GM21526 (cell line): ENCODE measurements around the gene EDEM3.

ENCODE experiments used
- ATAC-seq: cut with Tn5 transposase; IDR thresholded peaks from one replicate; pipeline ENCODE4 v1.9.1; 2021; ENCODE audit warnings: moderate library complexity; ENCODE audit not compliant: unreplicated experiment, low FRiP score

Gene EDEM3

DNA sequence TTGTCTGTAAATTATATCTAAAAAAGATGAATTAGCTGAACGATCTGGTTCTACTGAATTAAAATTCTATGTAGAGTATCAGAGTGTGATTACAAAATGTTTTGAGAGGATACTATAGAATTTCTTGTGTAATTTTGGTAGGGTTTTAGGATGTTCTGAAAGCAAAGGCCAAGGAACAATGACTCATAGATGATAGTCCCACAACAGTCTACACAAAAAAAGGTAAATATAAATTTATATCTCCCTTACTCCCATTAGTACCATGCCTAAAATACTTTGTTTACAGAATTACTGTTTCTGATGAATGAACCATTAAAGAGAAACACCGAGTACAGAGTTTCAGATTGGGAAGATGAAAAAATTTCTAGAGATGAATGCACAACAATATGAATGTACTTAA, 9.5 kb downstream of the EDEM3 start:
- no peak for ATAC-seq

DNA sequence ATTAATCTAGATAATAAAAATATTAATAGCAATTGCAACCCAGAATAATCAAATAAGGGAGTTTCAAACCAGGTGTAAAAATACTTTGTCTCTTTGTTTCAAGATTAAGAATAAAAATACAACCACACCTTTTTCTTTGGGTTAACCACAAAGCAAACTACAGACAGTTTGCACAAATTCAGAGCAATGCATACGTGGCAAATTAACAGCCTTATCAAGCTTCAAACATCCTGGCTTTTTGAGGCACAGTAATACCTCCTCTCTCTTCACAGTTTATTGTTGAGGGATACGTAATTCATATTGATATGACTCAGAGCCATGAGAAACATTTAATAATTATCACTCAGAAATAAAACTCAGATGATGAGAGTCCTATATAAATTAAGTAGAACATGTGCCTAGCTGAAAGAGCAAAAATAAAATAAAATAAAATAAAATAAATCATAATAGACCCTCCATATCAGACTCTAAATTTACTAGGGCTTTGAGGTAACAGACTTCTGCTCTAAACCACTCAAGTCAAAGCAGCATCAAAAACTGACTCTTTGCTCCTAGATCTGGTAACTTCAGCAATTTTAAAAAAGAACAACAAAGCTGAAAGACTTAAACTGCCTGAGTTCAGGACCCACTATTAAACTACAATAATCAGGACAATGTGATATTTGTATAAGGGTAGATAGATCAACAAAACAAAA, 11.4 kb downstream of the EDEM3 start:
- no peak for ATAC-seq

DNA sequence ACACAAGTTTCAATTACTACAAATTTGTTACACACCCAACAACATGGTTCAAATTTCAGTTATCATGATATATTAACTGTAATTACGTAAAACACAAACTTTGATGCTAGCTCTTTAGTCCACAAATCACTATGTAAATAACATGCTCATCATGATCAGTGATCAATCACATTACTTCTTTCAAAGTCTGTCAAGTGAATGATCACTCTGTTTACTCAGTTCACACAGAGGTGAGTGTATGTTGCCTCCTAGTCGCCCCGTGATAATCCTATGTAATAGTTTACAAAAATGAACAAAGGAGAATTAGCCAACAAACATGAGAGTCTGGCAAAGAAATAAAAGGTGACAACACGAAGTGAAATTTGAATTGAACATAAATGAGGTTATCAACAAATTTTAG, 14.3 kb downstream of the EDEM3 start:
- ATAC-seq: no peak

DNA sequence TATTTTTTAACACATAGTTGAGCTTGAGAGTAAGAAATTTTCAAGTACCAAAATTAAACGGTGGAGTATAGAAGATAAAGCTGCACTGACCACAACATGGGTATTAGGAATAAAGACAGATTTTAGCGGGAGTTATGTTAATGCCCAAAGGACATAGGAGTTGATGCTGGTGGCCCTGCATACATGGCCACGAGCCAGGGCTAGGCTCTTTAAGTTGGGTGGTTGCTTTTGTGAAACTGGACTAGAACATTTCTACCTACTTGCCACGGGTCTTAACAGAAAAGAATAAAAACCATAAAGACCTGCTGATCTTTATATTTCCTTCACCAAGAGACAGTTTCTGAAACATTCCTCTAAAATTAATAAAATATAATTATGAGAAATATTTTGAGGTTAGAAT, 14.9 kb downstream of the EDEM3 start:
- no peak for ATAC-seq

DNA sequence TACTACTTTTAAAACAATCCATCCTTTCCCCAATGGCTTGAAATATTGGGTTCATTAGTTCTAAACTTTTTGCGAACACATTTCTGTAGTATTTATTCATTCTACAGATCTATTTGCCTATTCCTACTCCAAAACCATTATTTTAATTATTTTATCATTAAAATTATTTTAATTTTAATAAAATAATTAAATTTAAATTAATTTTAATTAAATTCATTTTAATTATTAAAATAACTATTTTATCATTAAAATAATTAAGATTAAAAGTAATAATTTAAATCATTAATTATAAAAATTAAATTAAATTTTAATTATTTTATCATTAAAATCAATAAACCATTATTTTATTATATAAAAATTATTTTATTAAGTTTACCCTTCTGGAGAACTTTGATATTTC, 15.6 kb downstream of the EDEM3 start:
- no peak for ATAC-seq

DNA sequence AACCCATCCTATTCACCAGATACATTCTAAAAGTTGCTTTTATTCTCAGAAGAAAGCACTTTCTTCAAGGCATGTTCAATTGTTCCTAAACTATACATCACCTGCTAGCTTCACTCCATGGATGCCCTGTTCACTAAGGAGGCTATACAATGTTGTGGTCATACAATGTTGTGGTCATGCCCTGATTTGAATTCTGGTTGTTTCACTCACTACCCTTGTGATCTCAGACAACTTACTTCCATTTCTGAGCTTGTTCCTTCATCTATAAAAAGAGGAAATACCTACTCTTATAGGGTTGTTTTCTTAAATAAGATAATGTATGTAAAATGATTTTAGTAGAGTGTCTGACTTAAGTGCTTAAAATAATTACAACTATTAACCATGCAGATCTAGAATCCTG, 19.7 kb downstream of the EDEM3 start:
- peak; percentile 72 for ATAC-seq

DNA sequence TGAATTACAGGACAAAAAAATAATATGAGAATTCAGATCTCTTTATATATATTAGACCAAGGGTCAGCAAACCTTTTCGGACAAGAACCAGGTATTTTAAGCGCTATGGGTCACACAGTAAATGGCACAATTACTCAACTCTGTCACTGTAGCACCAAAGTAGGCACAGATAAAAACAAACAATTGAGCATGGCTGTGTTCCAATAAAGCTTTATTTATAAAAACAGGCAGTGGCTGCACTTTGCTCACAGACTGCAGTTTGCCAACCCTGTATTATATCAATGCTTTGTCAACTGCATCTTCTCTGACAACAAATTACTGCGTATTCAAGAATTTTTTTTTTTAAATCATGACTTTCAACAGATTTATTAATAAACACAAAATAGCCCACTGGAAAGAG, 29.8 kb downstream of the EDEM3 start:
- ATAC-seq: no peak

DNA sequence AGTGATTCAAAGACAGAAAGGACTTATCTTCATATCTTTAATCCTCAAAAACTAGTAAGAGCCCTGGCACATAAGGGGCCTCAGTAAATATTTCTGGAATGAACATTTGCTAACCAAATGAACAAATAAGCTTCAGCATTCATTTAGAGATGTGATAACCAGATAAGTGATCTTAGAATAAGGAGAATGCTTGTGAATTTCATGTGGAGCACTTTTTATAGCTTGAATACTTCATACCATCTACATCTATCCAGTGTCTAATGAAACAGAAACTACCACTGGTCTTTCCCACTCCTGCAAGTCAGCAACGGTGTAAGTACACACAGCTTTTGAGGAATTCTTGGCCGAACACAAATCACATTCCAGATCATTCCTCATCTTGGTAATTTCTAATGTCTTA, 38.5 kb downstream of the EDEM3 start:
- ATAC-seq: no peak

DNA sequence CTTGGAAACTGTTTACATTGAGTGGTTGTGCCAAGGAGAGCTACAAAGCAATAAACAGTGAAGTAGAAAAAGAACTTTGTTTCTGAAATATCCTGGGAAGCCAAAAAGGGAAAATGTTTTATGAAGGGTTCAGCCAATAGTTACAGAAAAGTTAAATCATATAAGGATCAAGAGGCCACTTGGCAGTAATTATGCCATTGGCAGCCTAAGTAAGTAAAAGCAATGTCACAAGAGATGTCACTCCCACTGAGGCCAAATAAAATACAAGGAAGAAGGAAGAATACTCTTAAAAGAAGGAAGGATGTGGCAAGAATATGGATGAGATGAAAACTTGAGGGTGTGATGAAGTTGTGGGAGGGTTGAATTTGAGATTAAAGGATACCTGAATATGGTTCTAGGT, 45.2 kb downstream of the EDEM3 start:
- ATAC-seq: no peak

DNA sequence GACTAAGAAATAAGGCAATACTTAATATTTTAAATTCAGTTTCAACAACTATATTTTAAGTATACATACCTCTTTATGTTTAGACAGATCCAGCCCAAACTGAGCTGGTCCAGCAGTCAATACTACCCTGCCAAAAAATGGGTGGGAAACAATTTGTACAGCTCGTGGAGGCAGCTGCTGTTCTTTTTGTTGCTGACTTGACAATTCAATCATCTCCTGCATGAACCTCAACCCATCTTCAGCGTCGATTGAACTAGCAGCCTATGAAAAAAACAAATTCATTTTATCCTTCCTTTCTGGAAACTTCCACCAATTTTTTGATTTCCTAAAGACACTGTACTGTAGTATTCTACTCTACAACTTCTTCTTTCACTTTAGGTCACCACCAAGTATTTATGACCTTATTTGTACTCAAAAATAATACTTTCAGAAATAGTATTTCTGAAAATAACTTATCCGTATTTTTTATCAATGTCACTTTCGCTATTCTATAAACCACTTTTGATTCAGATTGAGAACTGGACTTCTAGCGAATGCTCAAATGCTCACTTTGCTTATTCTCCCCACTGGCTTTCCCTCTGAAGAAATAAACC, 46.5 kb downstream of the EDEM3 start:
- ATAC-seq: no peak

DNA sequence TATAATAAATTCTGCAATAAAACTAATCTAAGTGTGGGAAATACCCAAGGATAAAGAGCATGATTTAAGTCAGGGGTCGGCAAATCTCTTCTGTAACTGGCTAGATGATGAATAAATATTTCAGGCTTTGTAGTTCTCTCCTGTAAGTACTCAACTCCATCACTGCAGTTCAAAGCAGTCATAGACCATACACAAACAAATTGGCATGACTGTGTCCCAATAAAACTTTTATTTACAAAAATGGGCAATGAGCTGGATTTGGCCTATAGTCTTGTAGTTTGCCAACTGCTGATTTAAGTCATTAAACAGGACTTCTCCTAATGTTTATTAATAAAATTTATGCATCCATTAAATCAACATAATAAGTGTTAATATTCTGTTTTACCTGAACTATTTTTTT, 49.4 kb downstream of the EDEM3 start:
- no peak for ATAC-seq

DNA sequence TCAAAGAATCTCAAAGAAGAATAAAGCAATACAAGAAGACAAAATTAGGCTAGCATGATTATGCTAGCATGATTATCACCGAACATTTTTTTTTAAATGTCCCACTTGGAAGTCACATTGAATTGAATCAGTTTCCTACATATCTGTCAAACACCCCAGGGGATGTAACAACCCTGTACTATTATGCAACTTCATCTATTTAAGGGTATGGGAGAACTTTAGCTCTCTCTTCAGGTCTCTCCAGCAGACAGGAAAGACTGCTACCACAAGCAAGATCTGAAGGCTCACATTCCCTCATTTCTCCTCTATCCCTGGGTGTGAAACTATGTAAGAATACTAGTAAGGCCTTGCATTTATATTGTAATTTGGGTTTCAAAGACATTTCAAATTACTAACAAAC, 52.8 kb downstream of the EDEM3 start:
- no peak for ATAC-seq

DNA sequence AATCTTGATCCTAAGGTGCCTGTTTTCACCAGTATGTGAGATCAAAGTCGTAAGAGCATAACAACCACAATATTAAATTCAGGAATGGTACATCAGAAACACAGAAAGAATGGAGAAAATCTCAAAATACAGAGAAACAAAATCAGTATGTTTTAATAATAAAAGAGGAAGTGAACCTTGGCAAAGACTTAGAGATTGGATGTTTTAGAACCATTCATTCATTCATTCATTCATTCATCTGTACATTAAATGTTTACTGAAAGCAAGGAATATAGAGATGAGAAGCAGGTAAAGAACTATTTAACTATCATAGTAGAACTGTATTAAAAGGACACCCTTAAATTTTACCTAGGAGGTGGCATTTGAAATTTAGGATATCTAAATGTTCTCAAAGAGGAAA, 55.7 kb downstream of the EDEM3 start:
- ATAC-seq: no peak

DNA sequence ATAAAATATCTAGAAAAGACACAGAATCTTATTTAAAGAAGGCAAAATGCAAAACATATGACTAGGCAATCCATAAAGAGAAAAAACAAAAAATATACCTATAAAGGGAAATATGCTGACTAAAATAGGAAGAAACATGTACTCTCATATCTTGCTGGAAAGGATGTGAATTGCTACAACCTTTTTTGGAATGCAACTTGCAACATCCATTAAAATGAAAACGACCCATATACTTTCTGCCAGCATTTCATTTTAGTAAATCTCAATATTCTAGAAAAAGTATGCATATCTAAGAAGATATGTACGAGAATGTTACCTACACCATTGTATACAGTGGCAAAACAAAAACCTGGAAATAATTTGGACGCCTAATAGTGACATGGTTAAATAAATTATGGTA, 56.6 kb downstream of the EDEM3 start:
- ATAC-seq: no peak

DNA sequence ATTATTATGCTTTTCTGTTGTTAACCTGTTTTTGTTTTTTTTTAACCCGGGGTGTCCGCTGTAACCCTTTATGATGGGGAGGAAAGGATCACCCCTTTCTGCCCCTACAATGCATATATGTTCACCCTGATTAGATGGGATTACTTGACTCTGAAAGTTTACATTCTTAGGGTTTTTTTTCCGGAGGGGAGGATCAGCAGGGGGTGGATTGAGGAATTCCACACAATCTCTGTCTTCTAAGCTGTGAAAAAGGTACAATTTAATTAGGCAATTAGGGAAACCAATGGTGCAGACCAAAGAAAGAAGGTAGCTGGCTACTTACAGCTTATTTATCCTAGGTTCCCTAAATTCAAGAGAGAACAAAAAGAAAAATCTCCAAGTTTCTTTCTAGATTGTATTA, 58.3 kb downstream of the EDEM3 start:
- ATAC-seq: no peak

DNA sequence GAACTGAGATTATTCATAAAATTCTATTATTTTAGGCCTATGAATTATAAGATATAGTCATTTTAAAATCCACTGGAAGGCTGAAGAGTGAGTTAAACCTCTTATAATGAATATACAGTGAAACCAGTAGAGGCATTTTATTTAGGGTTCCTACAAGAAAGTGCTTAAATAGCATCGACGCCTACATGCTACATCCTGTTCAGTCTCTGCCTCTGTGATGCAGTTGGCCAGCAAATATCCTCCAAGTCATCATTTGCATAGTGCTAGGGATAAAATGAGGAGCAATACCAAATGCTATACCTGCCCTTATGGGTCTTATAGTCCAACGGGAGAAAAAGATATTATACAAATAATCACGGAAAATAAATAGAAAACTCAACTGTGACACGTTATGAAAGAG, 59.6 kb downstream of the EDEM3 start:
- ATAC-seq: no peak

DNA sequence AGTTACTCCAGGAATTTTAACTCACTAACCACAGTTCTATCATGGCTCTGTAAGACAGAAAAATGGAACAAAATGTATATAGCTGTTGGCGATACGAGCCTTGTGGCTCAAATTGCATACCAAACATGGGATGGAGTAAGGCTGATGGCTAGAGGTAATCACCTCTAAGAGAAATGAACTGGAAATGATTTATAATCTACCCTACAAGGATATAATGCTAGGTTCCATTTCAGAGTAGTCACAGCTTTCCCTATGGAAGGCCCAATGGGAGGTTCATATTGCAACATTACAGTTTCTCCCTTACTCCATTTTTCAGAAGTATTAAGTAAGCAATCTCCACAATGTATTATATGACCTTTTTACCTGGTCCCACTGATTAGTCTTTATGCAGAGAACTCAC, 61.6 kb downstream of the EDEM3 start:
- ATAC-seq: no peak

DNA sequence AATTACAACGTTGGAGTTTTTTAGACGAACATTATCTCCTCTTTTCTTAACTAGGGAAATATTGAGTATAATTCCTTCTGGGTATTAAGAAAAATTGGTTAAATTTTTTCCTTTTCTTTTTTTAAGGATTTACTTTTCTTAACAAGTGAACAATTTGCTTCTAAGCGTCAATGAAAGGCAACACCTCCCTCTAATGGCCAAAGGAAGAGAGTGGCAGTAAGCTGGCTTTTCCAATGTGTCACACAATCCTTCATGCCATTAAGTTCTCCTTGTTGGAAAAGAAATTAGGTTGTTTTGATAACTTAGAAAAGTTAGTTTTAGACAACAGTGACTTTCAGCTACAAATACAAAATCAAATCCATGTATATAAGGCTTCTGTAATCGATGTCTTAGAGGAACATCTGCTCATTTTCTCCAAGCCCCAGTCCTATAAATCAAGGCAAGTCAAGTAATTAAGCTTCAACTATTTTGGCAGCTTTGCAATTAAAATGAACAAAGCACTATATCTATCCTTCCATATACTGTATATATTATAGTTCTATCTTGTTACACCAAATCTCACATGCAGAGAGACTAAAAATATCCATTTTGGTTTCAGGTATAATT, 62.8 kb downstream of the EDEM3 start:
- ATAC-seq: no peak

DNA sequence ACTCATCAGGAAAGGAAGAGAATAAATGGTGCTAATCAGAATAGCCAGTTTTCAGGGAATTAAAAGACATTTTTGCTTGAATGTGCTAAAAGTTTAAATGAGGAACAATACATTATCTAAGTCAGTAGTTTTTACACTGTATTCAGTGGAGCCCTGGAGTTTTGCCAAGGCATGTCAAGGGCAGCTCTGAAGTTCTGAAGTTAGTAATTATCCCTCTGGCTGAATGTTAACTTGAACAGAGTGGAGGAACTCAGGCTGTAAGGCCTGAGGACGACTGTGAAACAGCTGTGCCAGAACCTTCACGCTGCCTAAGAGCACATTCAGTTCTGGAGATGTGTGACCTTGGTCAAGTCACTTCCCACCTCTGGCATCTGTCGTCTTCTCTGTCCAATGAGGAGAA, 68.1 kb downstream of the EDEM3 start:
- ATAC-seq: no peak

DNA sequence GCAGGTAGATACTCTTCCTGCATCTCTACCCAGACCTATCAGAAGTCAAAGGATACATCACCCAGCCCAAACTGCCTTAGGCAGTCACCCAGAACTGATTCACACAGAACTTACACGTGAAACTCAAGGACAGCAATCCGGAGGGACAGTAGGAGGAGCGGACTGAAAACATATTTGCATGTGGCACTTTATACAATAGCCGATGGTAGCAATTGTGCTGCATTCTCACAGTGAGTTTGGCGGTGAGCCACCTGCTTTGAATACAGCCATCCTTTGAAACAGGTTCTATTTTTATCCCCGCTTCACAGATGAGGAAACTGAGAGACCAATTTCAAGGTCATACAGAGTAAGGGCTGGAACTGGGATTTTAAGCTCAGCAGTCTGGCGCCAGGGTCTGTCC, 69.5 kb downstream of the EDEM3 start:
- peak; percentile 81 for ATAC-seq

DNA sequence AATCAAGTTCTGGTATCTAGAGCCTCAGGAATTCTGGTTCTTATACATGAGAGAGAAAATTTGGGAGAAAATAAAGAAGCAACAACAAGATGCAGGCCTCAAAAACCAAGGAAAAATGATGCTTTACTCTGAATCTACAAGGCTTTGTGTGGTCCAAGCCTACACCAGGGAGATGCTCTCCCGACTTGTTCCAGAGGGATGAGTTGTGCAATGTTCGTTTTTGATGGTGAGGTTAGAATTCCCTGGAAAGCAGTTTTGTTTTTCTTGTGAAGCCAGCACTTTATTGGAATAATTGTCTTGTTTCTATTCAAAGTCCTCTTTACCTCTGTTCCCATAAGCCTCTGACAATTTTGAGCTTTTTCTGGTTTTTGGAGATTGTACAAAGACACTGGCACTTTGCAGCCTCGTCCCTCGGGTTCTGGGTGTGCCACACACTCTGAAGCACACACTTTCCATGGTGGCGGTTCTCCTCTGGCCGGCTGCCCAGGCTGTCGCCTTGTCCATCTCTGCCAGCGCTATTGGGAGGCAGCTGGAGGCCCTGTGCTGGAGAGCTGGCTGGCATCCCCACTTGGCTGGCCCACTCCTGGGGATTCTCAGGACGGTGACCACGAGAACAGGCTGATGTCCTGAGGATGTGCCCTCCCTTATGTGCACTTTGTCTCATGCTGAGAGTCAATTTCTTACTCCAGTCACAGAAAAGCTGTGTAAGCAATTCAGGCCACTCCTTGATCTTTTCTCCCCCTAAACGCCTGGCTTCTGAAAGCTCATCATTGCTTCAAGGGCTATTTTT, 70.2 kb downstream of the EDEM3 start:
- no peak for ATAC-seq

DNA sequence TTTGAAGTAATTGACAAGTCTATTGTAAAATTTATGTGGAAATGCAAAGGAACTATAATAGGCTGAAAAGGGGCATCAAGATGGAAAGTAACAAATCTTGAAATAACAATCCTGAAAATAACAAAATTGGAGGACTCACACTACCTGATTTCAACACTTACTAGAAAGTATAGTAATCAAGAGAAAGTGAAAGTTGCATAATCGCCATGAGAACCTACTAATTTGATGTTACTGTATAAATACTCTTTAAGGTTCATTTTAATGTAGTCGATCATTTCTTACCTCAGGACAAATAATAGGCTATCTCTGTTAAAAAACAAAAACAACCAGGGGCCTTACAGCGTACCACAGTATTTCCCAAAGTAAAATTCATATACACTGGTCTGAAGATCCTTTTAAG, 71.7 kb downstream of the EDEM3 start:
- no peak for ATAC-seq
